A673 (cell line): Measurements from ENCODE around the gene MVB12B. TPM values are rescaled to one million over a fixed set of nuclear protein-coding genes. Genes with fewer than 3 reads are reported as not detected.

ENCODE experiments used
- BruUV-seq: library from RNA; stranded (reverse); fragments of 400-500 nt; replicated peaks from 2 replicates; lab custom pipeline; 2021; lab: Mats Ljungman, UMichigan
- CTCF ChIA-PET: fragments of 300-600 bp; sonication (Branson Sonifier 250); formaldehyde crosslinking; loops from one replicate; lab custom pipeline; 2022; ENCODE audit warnings: antibody characterized with exemption; lab: Charles Lee
- POLR2A ChIA-PET: fragments of 300-600 bp; sonication (Branson Sonifier 250); formaldehyde crosslinking; loops from one replicate; lab custom pipeline; 2022; ENCODE audit warnings: antibody characterized with exemption; ENCODE audit not compliant: low non-redundant PET; lab: Charles Lee
- DNase-seq: peaks from one replicate; pipeline ENCODE4 v3.0.0-alpha.2; 2015; ENCODE audit warnings: low spot score
- H3K27ac ChIP-seq: fragments of 200-600 bp; sonication (generic); 2 replicates; pipeline ENCODE4 v1.5.1; 2016; ENCODE audit warnings: mixed run types, low read depth, mild to moderate bottlenecking, mixed read lengths, antibody characterized with exemption, low read length; ENCODE audit not compliant: poor library complexity, severe bottlenecking
- H3K27me3 ChIP-seq: fragments of 200-600 bp; sonication (generic); replicated peaks from 2 replicates; pipeline ENCODE4 v1.6.1; 2017; ENCODE audit warnings: mixed run types, low read depth, mild to moderate bottlenecking, mixed read lengths, antibody characterized with exemption, low read length; ENCODE audit not compliant: insufficient read depth, poor library complexity
- H3K36me3 ChIP-seq: fragments of 200-600 bp; sonication (generic); 2 replicates; pipeline ENCODE4 v1.6.1; 2016; ENCODE audit warnings: mixed run types, mild to moderate bottlenecking, mixed read lengths, antibody characterized with exemption, low read length; ENCODE audit not compliant: insufficient read depth, poor library complexity, severe bottlenecking
- H3K4me1 ChIP-seq: fragments of 200-600 bp; sonication (generic); 2 replicates; pipeline ENCODE4 v1.6.1; 2017; ENCODE audit warnings: mixed run types, mild to moderate bottlenecking, mixed read lengths, antibody characterized with exemption, low read length; ENCODE audit not compliant: insufficient read depth, poor library complexity, severe bottlenecking
- H3K4me3 ChIP-seq: fragments of 200-600 bp; sonication (generic); 2 replicates; pipeline ENCODE4 v1.5.1; 2016; ENCODE audit warnings: low read depth, mixed run types, mild to moderate bottlenecking, mixed read lengths, low read length; ENCODE audit not compliant: poor library complexity, severe bottlenecking
- H3K9me3 ChIP-seq: fragments of 200-600 bp; sonication (generic); 2 replicates; pipeline ENCODE4 v1.6.1; 2016; ENCODE audit warnings: mixed run types, low read depth, mild to moderate bottlenecking, mixed read lengths, antibody characterized with exemption, low read length; ENCODE audit not compliant: poor library complexity, severe bottlenecking
- EZH2 ChIP-seq: fragments of 200-600 bp; sonication (generic); IDR thresholded peaks from 2 replicates; pipeline ENCODE4 v1.6.1; 2017; ENCODE audit warnings: borderline replicate concordance, low read depth, mild to moderate bottlenecking, mixed read lengths, antibody characterized with exemption, low read length; ENCODE audit not compliant: poor library complexity, severe bottlenecking
- intact Hi-C: fragments of 100-400 bp; cut with micrococcal nuclease; formaldehyde crosslinking; loops from one replicate; pipeline ENCODE4 v1.10.0; 2022; ENCODE audit not compliant: unreplicated experiment
- total RNA-seq: library from RNA; stranded (reverse); gene quantifications from 2 replicates; pipeline ENCODE4 v1.2.3, GENCODE V29; 2021
- TF ChIP-seq, protein P1 (sequence below): fragments of 300-800, 200-600 bp; sonication (generic); conservative IDR thresholded peaks from 2 replicates; pipeline ENCODE4 v1.5.1; 2017; ENCODE audit warnings: low read depth, mild to moderate bottlenecking, antibody characterized with exemption, low read length, moderate library complexity, mixed read lengths

Gene MVB12B
- total RNA-seq, 1 experiment from 2014 or later, result 12.3 TPM

DNA sequence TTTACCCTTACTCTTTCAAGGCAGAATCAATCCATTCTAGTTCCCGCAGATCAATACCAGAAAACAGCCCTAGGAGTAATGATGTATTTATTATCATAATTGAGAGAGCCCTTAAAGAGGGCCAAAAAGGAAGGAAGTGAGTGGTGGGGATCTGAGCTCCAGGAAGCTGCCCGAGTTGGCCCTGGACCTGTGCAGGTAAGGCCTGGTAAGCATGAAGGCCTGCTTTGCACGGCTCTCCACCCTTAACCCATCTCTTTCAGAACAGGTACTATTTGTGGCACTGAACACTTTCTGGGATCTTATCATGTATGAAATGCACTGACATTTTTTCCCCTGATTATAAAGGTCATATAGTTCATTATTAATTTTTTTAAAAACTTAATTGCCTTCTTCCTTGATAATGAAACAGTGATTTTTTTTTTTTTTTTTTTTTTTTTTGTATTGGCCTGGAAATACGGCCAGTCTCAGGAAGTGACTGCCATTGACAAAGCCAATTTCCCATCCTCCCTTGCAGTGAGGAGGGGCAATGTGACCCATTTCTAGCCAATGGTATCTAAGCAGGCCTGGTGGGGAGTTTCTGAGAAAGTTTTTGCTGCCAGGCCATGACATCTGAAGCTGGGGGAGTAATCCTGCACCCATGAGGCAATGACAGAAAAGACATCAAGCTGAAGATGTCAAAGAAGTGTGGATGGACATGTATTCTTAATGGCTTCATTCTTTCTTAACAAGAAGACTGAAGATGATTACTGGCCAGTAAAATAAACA lies 6.3 kb upstream of the MVB12B start:
- H3K27me3 ChIP-seq, result no peaks in the 10 kb centered on the region
- BruUV-seq, result no TSS peak
- ChIA-PET CTCF (no interaction called here), POLR2A (no interaction called here)
- DNase-seq, result no peak
- no peak overlapping the region for H3K27ac ChIP-seq
- H3K4me1 ChIP-seq, result no peaks in the 10 kb centered on the region
- H3K9me3 ChIP-seq, result peaks cover 5% of the 10 kb centered on the region
- H3K4me3 ChIP-seq, result no peak overlapping the region
- intact Hi-C loops, result no loop called here
- TF ChIP-seq, protein P1, sequence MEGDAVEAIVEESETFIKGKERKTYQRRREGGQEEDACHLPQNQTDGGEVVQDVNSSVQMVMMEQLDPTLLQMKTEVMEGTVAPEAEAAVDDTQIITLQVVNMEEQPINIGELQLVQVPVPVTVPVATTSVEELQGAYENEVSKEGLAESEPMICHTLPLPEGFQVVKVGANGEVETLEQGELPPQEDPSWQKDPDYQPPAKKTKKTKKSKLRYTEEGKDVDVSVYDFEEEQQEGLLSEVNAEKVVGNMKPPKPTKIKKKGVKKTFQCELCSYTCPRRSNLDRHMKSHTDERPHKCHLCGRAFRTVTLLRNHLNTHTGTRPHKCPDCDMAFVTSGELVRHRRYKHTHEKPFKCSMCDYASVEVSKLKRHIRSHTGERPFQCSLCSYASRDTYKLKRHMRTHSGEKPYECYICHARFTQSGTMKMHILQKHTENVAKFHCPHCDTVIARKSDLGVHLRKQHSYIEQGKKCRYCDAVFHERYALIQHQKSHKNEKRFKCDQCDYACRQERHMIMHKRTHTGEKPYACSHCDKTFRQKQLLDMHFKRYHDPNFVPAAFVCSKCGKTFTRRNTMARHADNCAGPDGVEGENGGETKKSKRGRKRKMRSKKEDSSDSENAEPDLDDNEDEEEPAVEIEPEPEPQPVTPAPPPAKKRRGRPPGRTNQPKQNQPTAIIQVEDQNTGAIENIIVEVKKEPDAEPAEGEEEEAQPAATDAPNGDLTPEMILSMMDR, result no peak
- no peak for TF ChIP-seq EZH2
- H3K36me3 ChIP-seq, result no peaks in the 10 kb centered on the region

GRCh38 chr9:126321742-126322141 lies 4.9 kb upstream of the MVB12B start:
- ChIA-PET CTCF (no interaction called here), POLR2A (no interaction called here)
- Histone ChIP-seq H3K4me1 (no peaks in the 10 kb centered on the region), H3K36me3 (no peaks in the 10 kb centered on the region), H3K9me3 (peaks cover 5% of the 10 kb centered on the region), H3K27ac (no peak overlapping the region), H3K27me3 (no peaks in the 10 kb centered on the region), H3K4me3 (no peak overlapping the region)
- TF ChIP-seq, protein P1, result no peak
- no peak for TF ChIP-seq EZH2
- intact Hi-C loops, result no loop called here
- no TSS peak for BruUV-seq
- DNase-seq, result no peak

DNA sequence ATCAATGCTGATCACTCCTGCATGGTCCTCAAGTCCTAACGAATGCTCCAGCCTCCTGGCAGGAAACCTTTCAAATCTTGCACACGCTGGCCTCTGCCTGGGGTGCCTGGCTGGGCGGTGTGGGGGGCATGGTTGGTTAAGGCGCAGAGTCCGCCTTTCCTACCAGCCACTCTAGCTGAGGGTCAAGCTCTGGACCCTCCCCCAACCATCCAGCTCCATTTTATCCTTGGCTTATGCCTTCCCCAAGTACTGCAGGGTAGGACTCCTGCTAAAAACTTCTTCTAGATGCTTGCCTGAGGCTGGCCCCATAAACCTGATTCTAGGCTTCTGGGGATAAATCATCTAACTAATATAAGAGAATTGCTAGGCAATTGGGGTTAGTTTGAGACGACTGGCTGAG lies 808 bp upstream of the MVB12B start:
- H3K9me3 ChIP-seq, result peaks cover 5% of the 10 kb centered on the region
- H3K27me3 ChIP-seq, result no peaks in the 10 kb centered on the region
- POLR2A ChIA-PET, result no interaction called here
- no TSS peak for BruUV-seq
- TF ChIP-seq, protein P1, result no peak
- no peak for TF ChIP-seq EZH2
- no peaks in the 10 kb centered on the region for H3K36me3 ChIP-seq
- CTCF ChIA-PET, result no interaction called here
- no peak for DNase-seq
- H3K4me1 ChIP-seq, result peaks cover 6% of the 10 kb centered on the region
- intact Hi-C loops, result no loop called here
- H3K27ac ChIP-seq, result peak overlapping the region; percentile 85
- peak overlapping the region; percentile 59 for H3K4me3 ChIP-seq
